HepG2 (cell line): ENCODE results near the gene LSS. TPM values are rescaled to one million over a fixed set of nuclear protein-coding genes. Genes with fewer than 3 reads are reported as not detected.
A peak's percentile ranks its signal among the peaks of the same experiment; 100 is the strongest.

ENCODE experiments used
- ATAC-seq: fragments of 200-7000 bp; cut with Tn5 transposase; 3 replicates; pipeline ENCODE4 v1.9.1; 2020; ENCODE audit warnings: mild to moderate bottlenecking, moderate library complexity
- BruUV-seq: library from RNA; stranded (reverse); fragments of 400-500 nt; replicated peaks from 2 replicates; lab custom pipeline; 2021; lab: Mats Ljungman, UMichigan
- CTCF ChIA-PET: fragments of 300-600 bp; formaldehyde crosslinking; extraction: SDS; loops from one replicate; lab custom pipeline; 2021; ENCODE audit warnings: low total read pairs, inconsistent platforms, low intra/inter-chr PET ratio; lab: Yijun Ruan, JAX
- POLR2A ChIA-PET: fragments of 350-600 bp; sonication (Branson Sonifier 250); formaldehyde crosslinking; loops from one replicate; lab custom pipeline; 2020; ENCODE audit warnings: antibody characterized with exemption, inconsistent platforms; lab: Yijun Ruan, JAX
- DNase-seq: peaks from one replicate; pipeline ENCODE4 v3.0.0-alpha.2; 2015; ENCODE audit warnings: low spot score
- FAIRE-seq: peaks from 3 replicates; lab custom pipeline; 2011; peaks lifted over from hg19 to GRCh38; lab: Jason Lieb, UNC
- H2AFZ ChIP-seq: one replicate; pipeline ENCODE4 v1.6.1; 2011; ENCODE audit warnings: low read length, inconsistent platforms
- H3K27ac ChIP-seq: fragments of 300-600 bp; 3 replicates; pipeline ENCODE4 v1.8.0; 2011; ENCODE audit warnings: mixed run types, mild to moderate bottlenecking, mixed read lengths, low read length, inconsistent platforms; ENCODE audit not compliant: insufficient read depth; ENCODE audit errors: extremely low read length
- H3K27me3 ChIP-seq, 2 experiments: fragments of 200-600 bp in 1 of 2; 2 replicates in 1 of 2; 3 replicates in 1 of 2; pipeline versions ENCODE4 v1.6.0 to v1.8.0; 2011; ENCODE audit warnings: low read length in 2 of 2, mild to moderate bottlenecking in 2 of 2, moderate library complexity in 2 of 2, inconsistent platforms in 1 of 2; ENCODE audit not compliant: insufficient read depth in 2 of 2, control insufficient read depth in 1 of 2
- H3K36me3 ChIP-seq, 2 experiments: fragments of 200-600 bp in 1 of 2; replicated peaks in 1 of 2; 2 replicates in 1 of 2; 3 replicates in 1 of 2; pipeline versions ENCODE4 v1.5.1 to v1.8.0; 2011; ENCODE audit warnings: low read length in 2 of 2, inconsistent platforms in 1 of 2; ENCODE audit not compliant: insufficient read depth in 2 of 2, control insufficient read depth in 1 of 2
- H3K4me1 ChIP-seq: 2 replicates; pipeline ENCODE4 v1.5.1; 2012; ENCODE audit warnings: low read length, inconsistent platforms; ENCODE audit not compliant: insufficient read depth
- H3K4me2 ChIP-seq: 2 replicates; pipeline ENCODE4 v1.6.0; 2011; ENCODE audit warnings: low read depth, low read length, inconsistent platforms
- H3K4me3 ChIP-seq, 3 experiments: fragments of 200-600 bp in 1 of 3; sonication (generic), shearing (Covaris generic) in 1 of 3; replicated peaks in 1 of 3; 2 replicates each; pipeline ENCODE4 v1.5.1; 2011 to 2016; ENCODE audit warnings: low read length in 3 of 3, inconsistent platforms in 2 of 3, low read depth in 2 of 3, mild to moderate bottlenecking in 2 of 3, control low read depth in 1 of 3, mixed read lengths in 1 of 3; ENCODE audit not compliant: insufficient read depth in 1 of 3
- H3K79me2 ChIP-seq: one replicate; pipeline ENCODE4 v1.6.1; 2011; ENCODE audit warnings: low read length, inconsistent platforms; ENCODE audit not compliant: insufficient read depth
- H3K9ac ChIP-seq: 2 replicates; pipeline ENCODE4 v1.6.0; 2011; ENCODE audit warnings: mild to moderate bottlenecking, low read depth, low read length, inconsistent platforms; ENCODE audit not compliant: insufficient read depth
- H3K9me3 ChIP-seq: 2 replicates; pipeline ENCODE4 v1.5.1; 2012; ENCODE audit warnings: mild to moderate bottlenecking, low read length
- H4K20me1 ChIP-seq: 2 replicates; pipeline ENCODE4 v1.6.0; 2011; ENCODE audit warnings: inconsistent platforms, mild to moderate bottlenecking, low read length, moderate library complexity; ENCODE audit not compliant: insufficient read depth
- DNMT3B ChIP-seq: conservative IDR thresholded peaks from 2 replicates; pipeline ENCODE4 v1.6.1; 2016; ENCODE audit warnings: missing biosample characterization, control low read depth
- HNRNPK ChIP-seq: fragments of 200-400 bp; formaldehyde crosslinking; IDR thresholded peaks from 2 replicates; pipeline ENCODE4 v1.6.1; 2018; ENCODE audit warnings: low read length, low read depth, moderate library complexity, mild to moderate bottlenecking; ENCODE audit not compliant: poor library complexity, severe bottlenecking
- NR0B2 ChIP-seq: sonication (generic); formaldehyde crosslinking; IDR thresholded peaks from 2 replicates; pipeline ENCODE4 v1.4.0; 2020; ENCODE audit warnings: mild to moderate bottlenecking, missing genetic modification reagents
- RBFOX2 ChIP-seq: fragments of 200-400 bp; formaldehyde crosslinking; IDR thresholded peaks from 2 replicates; pipeline ENCODE4 v1.6.1; 2017; ENCODE audit warnings: low read depth, mild to moderate bottlenecking, low read length
- SP2 ChIP-seq: sonication (generic); formaldehyde crosslinking; IDR thresholded peaks from 2 replicates; pipeline ENCODE4 v1.5.1; 2020; ENCODE audit warnings: mild to moderate bottlenecking, missing genetic modification reagents
- WGBS: methylation state at CpG from one replicate; pipeline ENCODE4 v1.1.6; 2017; ENCODE audit warnings: low lambda C conversion rate; 5-methylcytosine and 5-hydroxymethylcytosine counted together
- in situ Hi-C: cut with HindIII; loops from 2 replicates; pipeline ENCODE4 v1.10.0; 2017; ENCODE audit warnings: low pct_unique_long_range_greater_than_20kb; ENCODE audit not compliant: extremely low pct_ligation_motif_present
- intact Hi-C: fragments of 100-400 bp; cut with micrococcal nuclease; formaldehyde crosslinking; loops from one replicate; pipeline ENCODE4 v1.10.0; 2022; ENCODE audit not compliant: unreplicated experiment
- polyA plus RNA-seq, 8 experiments: library from polyadenylated mRNA; depleted of rRNA in 3 of 8; stranded (reverse) in 7 of 8; unstranded in 1 of 8; fragments of >200 nt; fragmentation: Illumina TruSeq in 4 of 8; extraction: Trizol in 4 of 8; gene quantifications; 2 replicates each; pipeline versions ENCODE4 v1.2.1 to v1.2.3, GENCODE V29; 2011 to 2016; ENCODE audit warnings: low read depth in 4 of 8, missing spikeins in 1 of 8, mixed read lengths in 1 of 8; ENCODE audit not compliant: insufficient read depth in 1 of 8
- total RNA-seq, 5 experiments: library from RNA; depleted of rRNA; stranded (reverse); fragments of >200 nt; fragmentation: Illumina TruSeq; extraction: Trizol; gene quantifications; 2 replicates each; pipeline ENCODE4 v1.2.3, GENCODE V29; 2016; ENCODE audit warnings: low read depth in 1 of 5

The LSS gene
- total and polyA plus RNA-seq, 2 of the 13 experiments (the other 11 are each of a cell fraction or from before 2014, with no cell fraction given) = 72.6 to 113 TPM

GRCh38 chr21:46145159-46145839 is 83.3 kb downstream of the LSS start:
- no peak for DNase-seq
- Histone ChIP-seq H3K27me3 (no peaks in the 10 kb centered on the region), H3K4me1 (peaks cover 40% of the 10 kb centered on the region), H3K4me2 (no peak overlapping the region), H3K4me3 (no peak overlapping the region), H3K9me3 (no peaks in the 10 kb centered on the region), H3K9ac (no peak overlapping the region), H4K20me1 (0 out of 2 replicates have a peak, but pooled peaks cover 5% of the 10 kb centered on the region), H3K36me3 (peaks cover 12 to 34% of the 10 kb centered on the region in 2 experiments; a peak in 4 of 5 replicates), H2AFZ (no peak overlapping the region), H3K79me2 (no peaks in the 10 kb centered on the region), H3K27ac (no peak overlapping the region)
- ChIA-PET CTCF (no interaction called here), POLR2A (no interaction called here)
- intact Hi-C loops (loop anchor here (5.0 kb wide), 2 partner anchors 173 to 177 kb away; partner anchors contain the start of genes C21orf58 and PCNT), in situ Hi-C loops (no loop called here)
- no TSS peak for BruUV-seq
- peak; percentile 56 for TF ChIP-seq HNRNPK
- peak; percentile 49; the same call in 1 of the 2 replicates for TF ChIP-seq RBFOX2
- no peak for TF ChIP-seq SP2 (CRISPR knock-in tag)
- TF ChIP-seq NR0B2 (CRISPR knock-in tag) = no peak
- WGBS = 95% methylated on average over 16 of the region's 51 CpGs
- FAIRE-seq = no peak
- ATAC-seq = no peak

GRCh38 chr21:46144464-46145070 is 84.0 kb downstream of the LSS start:
- Histone ChIP-seq H3K4me1 (peaks cover 33% of the 10 kb centered on the region), H4K20me1 (peaks cover 9% of the 10 kb centered on the region; the same call in 1 of the 2 replicates), H3K9me3 (no peaks in the 10 kb centered on the region), H3K4me3 (no peak overlapping the region), H3K79me2 (no peaks in the 10 kb centered on the region), H3K27me3 (no peaks in the 10 kb centered on the region), H3K9ac (no peak overlapping the region), H3K36me3 (peaks cover 12 to 34% of the 10 kb centered on the region in 2 experiments; a peak in 4 of 5 replicates), H3K27ac (no peak overlapping the region), H2AFZ (no peak overlapping the region), H3K4me2 (no peak overlapping the region)
- FAIRE-seq (no peak), ATAC-seq (no peak), DNase-seq (no peak)
- 98% methylated on average over 4 of the region's 4 CpGs for WGBS
- ChIA-PET POLR2A (no interaction called here), CTCF (no interaction called here)
- TF ChIP-seq DNMT3B = no peak
- TF ChIP-seq HNRNPK = peak; percentile 29
- in situ Hi-C loops (no loop called here), intact Hi-C loops (loop anchor here (5.0 kb wide), 2 partner anchors 172 to 178 kb away; partner anchors contain the start of genes C21orf58 and PCNT)
- no TSS peak for BruUV-seq
